Upper lobe of left lung (tissue), 6 donors: ENCODE data around the gene LRRC1. TPM values are rescaled to one million over a fixed set of nuclear protein-coding genes. Genes with fewer than 3 reads are reported as not detected.

Experiments
- ATAC-seq, 2 donors: fragments of 200-7000 bp; cut with Tn5 transposase; one replicate each; pipeline ENCODE4 v1.9.1; 2022; ENCODE audit warnings: mild to moderate bottlenecking in 2 of 2, moderate library complexity in 2 of 2; ENCODE audit not compliant: low FRiP score in 2 of 2
- DNase-seq, 2 donors: peaks; one replicate each; pipeline ENCODE4 v3.0.0-alpha.2; 2019 to 2020
- H3K27ac ChIP-seq, 4 donors: fragments of 200-600 bp; sonication (generic); one replicate each; pipeline ENCODE4 v1.5.1; 2016 to 2019
- H3K27me3 ChIP-seq, 4 donors: fragments of 200-600 bp; sonication (generic); one replicate each; pipeline ENCODE4 v1.5.1; 2017 to 2019
- H3K36me3 ChIP-seq, 4 donors: fragments of 200-600 bp; sonication (generic); one replicate each; pipeline ENCODE4 v1.5.1; 2016 to 2019
- H3K4me1 ChIP-seq, 4 donors: fragments of 200-600 bp; sonication (generic); one replicate each; pipeline ENCODE4 v1.5.1; 2018 to 2019
- H3K4me3 ChIP-seq, 4 donors: fragments of 200-600 bp; sonication (generic); one replicate each; pipeline ENCODE4 v1.5.1; 2017 to 2019; ENCODE audit warnings: mild to moderate bottlenecking in 2 of 4, moderate library complexity in 1 of 4
- H3K9me3 ChIP-seq, 4 donors: fragments of 200-600 bp; sonication (generic); one replicate each; pipeline ENCODE4 v1.5.1; 2018 to 2019
- CTCF ChIP-seq, 6 experiments: fragments of 450-650 bp in 4 of 6; fragments of 200-600 bp in 2 of 6; sonication (generic) in 2 of 6; IDR thresholded peaks; one replicate each; pipeline ENCODE4 v1.5.1; 2016 to 2019; ENCODE audit warnings: antibody characterized with exemption in 6 of 6
- EP300 ChIP-seq, 4 donors: sonication (generic); formaldehyde crosslinking; IDR thresholded peaks; one replicate each; pipeline ENCODE4 v1.5.1; 2017; ENCODE audit warnings: antibody characterized with exemption in 4 of 4, control low read depth in 2 of 4
- POLR2A ChIP-seq, 4 donors: fragments of 450-650 bp; IDR thresholded peaks; one replicate each; pipeline ENCODE4 v1.5.1; 2016 to 2017; ENCODE audit warnings: antibody characterized with exemption in 4 of 4, mild to moderate bottlenecking in 2 of 4
- POLR2AphosphoS5 ChIP-seq, 2 donors: sonication (generic); formaldehyde crosslinking; IDR thresholded peaks; one replicate each; pipeline ENCODE4 v1.5.1; 2017; ENCODE audit warnings: antibody characterized with exemption in 2 of 2
- WGBS, 2 donors: methylation state at CpG; one replicate each; pipeline ENCODE4 v1.1.5; 2017 to 2018; 5-methylcytosine and 5-hydroxymethylcytosine counted together
- total RNA-seq, 6 donors: library from RNA; depleted of rRNA in 4 of 6; stranded (reverse); fragments of >200 nt in 4 of 6; gene quantifications; one replicate each; pipeline versions ENCODE4 v1.1.0 to v1.2.1, GENCODE V29; 2016 to 2021
- donor health status: DM: no; HTN: no; CAD: no; lungs with moderate emphysema.
- donor health status: DM: no; HTN: yes; CAD: no; lungs with severe emphysema.

The LRRC1 gene
- total RNA-seq, 6 donors from 2014 or later = 10.9 to 31.5 (median 19.4) TPM

GRCh38 chr6:53910834-53911233 lies 116.0 kb downstream of the LRRC1 start:
- no peaks in the 10 kb centered on the region for H3K36me3 ChIP-seq
- ATAC-seq (no peak), DNase-seq (no peak)
- TF ChIP-seq EP300 (IDR thresholded peaks at IDR 0.05) = no peak
- no peak for TF ChIP-seq POLR2AphosphoS5 (IDR thresholded peaks at IDR 0.05)
- no peak for TF ChIP-seq CTCF (IDR thresholded peaks at IDR 0.05)
- TF ChIP-seq POLR2A (IDR thresholded peaks at IDR 0.05) = no peak
- no peak overlapping the region for H3K4me3 ChIP-seq
- WGBS, 2 donors = 67 to 73% methylated on average over 4 of the region's 4 CpGs
- H3K4me1 ChIP-seq = no peaks in the 10 kb centered on the region
- H3K27ac ChIP-seq = no peak overlapping the region
- no peaks in the 10 kb centered on the region for H3K27me3 ChIP-seq
- no peaks in the 10 kb centered on the region for H3K9me3 ChIP-seq

GRCh38 chr6:53912661-53913060 lies 117.9 kb downstream of the LRRC1 start:
- DNase-seq (no peak), ATAC-seq (no peak)
- WGBS, 2 donors = 95 to 100% methylated on average over 1 of the region's 1 CpG
- H3K9me3 ChIP-seq = no peaks in the 10 kb centered on the region
- no peak overlapping the region for H3K27ac ChIP-seq
- no peak overlapping the region for H3K4me3 ChIP-seq
- no peaks in the 10 kb centered on the region for H3K36me3 ChIP-seq
- no peaks in the 10 kb centered on the region for H3K4me1 ChIP-seq
- no peaks in the 10 kb centered on the region for H3K27me3 ChIP-seq
- TF ChIP-seq CTCF (IDR thresholded peaks at IDR 0.05) (no peak), POLR2A (IDR thresholded peaks at IDR 0.05) (no peak), POLR2AphosphoS5 (IDR thresholded peaks at IDR 0.05) (no peak), EP300 (IDR thresholded peaks at IDR 0.05) (no peak)

- H3K27ac ChIP-seq = no peak overlapping the region
- DNase-seq (no peak), ATAC-seq (no peak)
- WGBS, 2 donors = 97 to 100% methylated on average over 1 of the region's 1 CpG
- no peaks in the 10 kb centered on the region for H3K4me1 ChIP-seq
- H3K27me3 ChIP-seq = no peaks in the 10 kb centered on the region
- no peaks in the 10 kb centered on the region for H3K9me3 ChIP-seq
- TF ChIP-seq POLR2AphosphoS5 (IDR thresholded peaks at IDR 0.05) (no peak), CTCF (IDR thresholded peaks at IDR 0.05) (no peak), EP300 (IDR thresholded peaks at IDR 0.05) (no peak), POLR2A (IDR thresholded peaks at IDR 0.05) (no peak)
- no peaks in the 10 kb centered on the region for H3K36me3 ChIP-seq
- H3K4me3 ChIP-seq = no peak overlapping the region
These were observed 118.5 kb downstream of the LRRC1 start for GRCh38 chr6:53913286-53913685.

GRCh38 chr6:53915026-53915691 lies 120.4 kb downstream of the LRRC1 start:
- no peaks in the 10 kb centered on the region for H3K9me3 ChIP-seq
- no peak overlapping the region for H3K4me3 ChIP-seq
- H3K27ac ChIP-seq = no peak overlapping the region
- ATAC-seq = no peak
- no peaks in the 10 kb centered on the region for H3K36me3 ChIP-seq
- WGBS, 2 donors = 94 to 95% methylated on average over 5 of the region's 5 CpGs
- DNase-seq = no peak
- H3K27me3 ChIP-seq = no peaks in the 10 kb centered on the region
- H3K4me1 ChIP-seq = no peaks in the 10 kb centered on the region
- TF ChIP-seq POLR2A (IDR thresholded peaks at IDR 0.05) = no peak
- no peak for TF ChIP-seq POLR2AphosphoS5 (IDR thresholded peaks at IDR 0.05)
- TF ChIP-seq CTCF (IDR thresholded peaks at IDR 0.05) = no peak
- no peak for TF ChIP-seq EP300 (IDR thresholded peaks at IDR 0.05)
